Keratinocyte (primary cell): ENCODE measurements around the gene MEF2A.

ENCODE experiments used
- CTCF ChIP-seq, 3 experiments: IDR thresholded peaks in 1 of 3; conservative IDR thresholded peaks in 1 of 3; optimal IDR thresholded peaks in 1 of 3; 2 replicates in 2 of 3; 3 replicates in 1 of 3; pipeline versions ENCODE3 to v1.5.1; 2011; ENCODE audit warnings: low read length in 3 of 3, mild to moderate bottlenecking in 3 of 3, moderate library complexity in 2 of 3, control low read depth in 1 of 3, inconsistent platforms in 1 of 3; ENCODE audit not compliant: insufficient read depth in 2 of 3; ENCODE audit errors: extremely low read depth in 1 of 3
- EZH2 ChIP-seq: IDR thresholded peaks from one replicate; pipeline ENCODE4 v1.6.1; 2012; ENCODE audit warnings: inconsistent platforms, mild to moderate bottlenecking, low read length, moderate library complexity

GRCh38 chr15:99558571-99558970 lies 7.2 kb upstream of the MEF2A start:
- no peak for TF ChIP-seq CTCF (optimal IDR thresholded peaks at IDR 0.05 in 1 of 3, IDR thresholded peaks at IDR 0.05 in 1 of 3, conservative IDR thresholded peaks at IDR 0.05 in 1 of 3; ENCODE audit: extremely low read depth in 1 of 3, insufficient read depth in 2 of 3, low read length in 3 of 3)
- no peak for TF ChIP-seq EZH2
